ENCODE results near the gene VSX1. TPM values are rescaled to one million over a fixed set of nuclear protein-coding genes. Genes with fewer than 3 reads are reported as not detected.

VSX1 gene
- total and polyA plus RNA-seq, 9 of the 15 experiments (the other 6 are each of a cell fraction or from before 2014, with no cell fraction given) = not detected

DNA sequence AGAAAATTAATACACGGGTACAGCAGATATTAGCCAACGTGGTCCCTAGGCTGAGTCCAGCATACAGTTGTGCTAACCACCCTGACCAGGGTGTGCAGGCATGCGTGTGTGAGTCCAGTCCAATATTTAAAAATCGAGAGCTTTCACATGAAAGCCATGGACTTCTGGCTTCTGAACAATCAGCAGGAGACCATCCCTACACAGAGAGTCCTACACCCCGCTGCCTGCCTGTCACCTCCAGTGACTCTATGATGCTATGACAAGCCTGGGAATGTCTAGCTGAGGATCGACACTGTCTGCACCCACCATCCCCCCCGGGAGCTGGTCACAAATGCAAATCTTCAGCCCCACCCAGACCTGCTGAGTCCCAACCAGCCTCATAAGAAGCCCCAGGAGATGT, 31.9 kb downstream of the VSX1 start (continued):
- TF ChIP-seq, protein P1, sequence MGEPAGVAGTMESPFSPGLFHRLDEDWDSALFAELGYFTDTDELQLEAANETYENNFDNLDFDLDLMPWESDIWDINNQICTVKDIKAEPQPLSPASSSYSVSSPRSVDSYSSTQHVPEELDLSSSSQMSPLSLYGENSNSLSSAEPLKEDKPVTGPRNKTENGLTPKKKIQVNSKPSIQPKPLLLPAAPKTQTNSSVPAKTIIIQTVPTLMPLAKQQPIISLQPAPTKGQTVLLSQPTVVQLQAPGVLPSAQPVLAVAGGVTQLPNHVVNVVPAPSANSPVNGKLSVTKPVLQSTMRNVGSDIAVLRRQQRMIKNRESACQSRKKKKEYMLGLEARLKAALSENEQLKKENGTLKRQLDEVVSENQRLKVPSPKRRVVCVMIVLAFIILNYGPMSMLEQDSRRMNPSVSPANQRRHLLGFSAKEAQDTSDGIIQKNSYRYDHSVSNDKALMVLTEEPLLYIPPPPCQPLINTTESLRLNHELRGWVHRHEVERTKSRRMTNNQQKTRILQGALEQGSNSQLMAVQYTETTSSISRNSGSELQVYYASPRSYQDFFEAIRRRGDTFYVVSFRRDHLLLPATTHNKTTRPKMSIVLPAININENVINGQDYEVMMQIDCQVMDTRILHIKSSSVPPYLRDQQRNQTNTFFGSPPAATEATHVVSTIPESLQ (CRISPR knock-in tag; IDR thresholded peaks at IDR 0.05) = no peak
- no peak for TF ChIP-seq COPS2 (conservative IDR thresholded peaks at IDR 0.05)

DNA sequence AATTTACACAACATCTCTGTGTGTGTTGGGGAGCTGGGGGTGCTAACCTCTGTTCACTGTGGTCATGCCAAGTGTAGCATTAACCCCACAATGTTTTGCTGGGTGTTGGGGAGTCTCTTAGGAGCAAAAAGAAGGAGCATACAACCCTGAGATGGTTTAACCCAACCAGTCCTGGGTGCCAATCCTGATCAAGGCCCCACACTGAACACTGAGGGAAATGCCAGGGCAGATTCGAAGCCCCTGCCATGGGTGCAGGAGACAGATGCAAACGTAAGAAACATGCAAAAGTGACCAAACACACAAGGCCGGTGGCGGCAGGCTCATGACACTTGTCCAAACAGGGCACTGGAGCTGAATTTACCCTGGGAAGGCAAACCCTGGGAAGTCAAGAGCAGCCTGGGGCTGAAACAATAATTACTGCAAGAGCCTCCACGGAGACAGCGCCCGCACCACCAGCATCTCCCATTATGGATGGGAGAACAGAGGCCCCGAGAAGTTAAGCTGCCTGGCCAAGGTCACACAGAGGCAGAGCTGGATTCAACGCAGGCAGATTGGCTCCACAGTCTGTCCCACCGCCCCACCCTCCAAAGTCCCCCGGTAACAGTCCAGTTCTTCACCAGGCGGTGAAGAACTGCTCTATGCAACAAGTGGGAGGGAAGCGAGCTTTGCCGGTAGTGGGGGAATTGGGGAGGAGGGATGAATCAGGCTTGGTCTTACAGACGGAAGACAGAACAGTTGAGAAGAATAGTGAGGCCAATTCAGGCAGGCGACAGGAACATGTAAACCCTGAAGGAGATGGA, 32.5 kb downstream of the VSX1 start:
- ChIA-PET POLR2A (no interaction called here), CTCF (ENCODE audit: low intra/inter-chr PET ratio) (no interaction called here)
- peaks cover 5 to 60% of the 10 kb centered on the region in 2 experiments; a peak in 4 of 5 replicates for H3K27me3 ChIP-seq (ENCODE audit: control insufficient read depth in 2 of 2, insufficient read depth in 2 of 2, low read length in 2 of 2)
- in situ Hi-C loops (cut with MboI) (no loop called here), intact Hi-C loops (cut with micrococcal nuclease) (no loop called here)
- no peak overlapping the region for H3K4me2 ChIP-seq (ENCODE audit: insufficient read depth, low read length)
- H3K4me1 ChIP-seq (replicated peaks in 1 of 2; ENCODE audit: control insufficient read depth in 2 of 2, insufficient read depth in 2 of 2, low read length in 2 of 2) = no peaks in the 10 kb centered on the region
- no peak for TF ChIP-seq TCFL5 (CRISPR knock-in tag; conservative IDR thresholded peaks at IDR 0.05)
- no peak for TF ChIP-seq POLR2AphosphoS2 (IDR thresholded peaks at IDR 0.05; ENCODE audit: low read length)
- TF ChIP-seq, protein P2, sequence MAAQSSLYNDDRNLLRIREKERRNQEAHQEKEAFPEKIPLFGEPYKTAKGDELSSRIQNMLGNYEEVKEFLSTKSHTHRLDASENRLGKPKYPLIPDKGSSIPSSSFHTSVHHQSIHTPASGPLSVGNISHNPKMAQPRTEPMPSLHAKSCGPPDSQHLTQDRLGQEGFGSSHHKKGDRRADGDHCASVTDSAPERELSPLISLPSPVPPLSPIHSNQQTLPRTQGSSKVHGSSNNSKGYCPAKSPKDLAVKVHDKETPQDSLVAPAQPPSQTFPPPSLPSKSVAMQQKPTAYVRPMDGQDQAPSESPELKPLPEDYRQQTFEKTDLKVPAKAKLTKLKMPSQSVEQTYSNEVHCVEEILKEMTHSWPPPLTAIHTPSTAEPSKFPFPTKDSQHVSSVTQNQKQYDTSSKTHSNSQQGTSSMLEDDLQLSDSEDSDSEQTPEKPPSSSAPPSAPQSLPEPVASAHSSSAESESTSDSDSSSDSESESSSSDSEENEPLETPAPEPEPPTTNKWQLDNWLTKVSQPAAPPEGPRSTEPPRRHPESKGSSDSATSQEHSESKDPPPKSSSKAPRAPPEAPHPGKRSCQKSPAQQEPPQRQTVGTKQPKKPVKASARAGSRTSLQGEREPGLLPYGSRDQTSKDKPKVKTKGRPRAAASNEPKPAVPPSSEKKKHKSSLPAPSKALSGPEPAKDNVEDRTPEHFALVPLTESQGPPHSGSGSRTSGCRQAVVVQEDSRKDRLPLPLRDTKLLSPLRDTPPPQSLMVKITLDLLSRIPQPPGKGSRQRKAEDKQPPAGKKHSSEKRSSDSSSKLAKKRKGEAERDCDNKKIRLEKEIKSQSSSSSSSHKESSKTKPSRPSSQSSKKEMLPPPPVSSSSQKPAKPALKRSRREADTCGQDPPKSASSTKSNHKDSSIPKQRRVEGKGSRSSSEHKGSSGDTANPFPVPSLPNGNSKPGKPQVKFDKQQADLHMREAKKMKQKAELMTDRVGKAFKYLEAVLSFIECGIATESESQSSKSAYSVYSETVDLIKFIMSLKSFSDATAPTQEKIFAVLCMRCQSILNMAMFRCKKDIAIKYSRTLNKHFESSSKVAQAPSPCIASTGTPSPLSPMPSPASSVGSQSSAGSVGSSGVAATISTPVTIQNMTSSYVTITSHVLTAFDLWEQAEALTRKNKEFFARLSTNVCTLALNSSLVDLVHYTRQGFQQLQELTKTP (IDR thresholded peaks at IDR 0.05; ENCODE audit: low read depth in 1 of 2, partially characterized antibody in 2 of 2) = no peak
- no peak for TF ChIP-seq ZBTB8A (IDR thresholded peaks at IDR 0.05; ENCODE audit: partially characterized antibody)
- no peak for TF ChIP-seq ZNF384 (IDR thresholded peaks at IDR 0.05; ENCODE audit: low read depth, low read length)
- no peak for TF ChIP-seq KDM4B (IDR thresholded peaks at IDR 0.05; ENCODE audit: borderline replicate concordance in 2 of 2, low read depth in 1 of 2)
- TF ChIP-seq, protein P3, sequence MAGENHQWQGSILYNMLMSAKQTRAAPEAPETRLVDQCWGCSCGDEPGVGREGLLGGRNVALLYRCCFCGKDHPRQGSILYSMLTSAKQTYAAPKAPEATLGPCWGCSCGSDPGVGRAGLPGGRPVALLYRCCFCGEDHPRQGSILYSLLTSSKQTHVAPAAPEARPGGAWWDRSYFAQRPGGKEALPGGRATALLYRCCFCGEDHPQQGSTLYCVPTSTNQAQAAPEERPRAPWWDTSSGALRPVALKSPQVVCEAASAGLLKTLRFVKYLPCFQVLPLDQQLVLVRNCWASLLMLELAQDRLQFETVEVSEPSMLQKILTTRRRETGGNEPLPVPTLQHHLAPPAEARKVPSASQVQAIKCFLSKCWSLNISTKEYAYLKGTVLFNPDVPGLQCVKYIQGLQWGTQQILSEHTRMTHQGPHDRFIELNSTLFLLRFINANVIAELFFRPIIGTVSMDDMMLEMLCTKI (IDR thresholded peaks at IDR 0.05; ENCODE audit: partially characterized antibody) = no peak
- TF ChIP-seq ZNF239 (CRISPR knock-in tag; IDR thresholded peaks at IDR 0.05) = no peak
- no peak for TF ChIP-seq HDGF (IDR thresholded peaks at IDR 0.05)
- no peak for TF ChIP-seq ZBED1 (IDR thresholded peaks at IDR 0.05)
- TF ChIP-seq SMARCC2 (IDR thresholded peaks at IDR 0.05; ENCODE audit: low read depth) = no peak
- no peak for TF ChIP-seq ZNF12 (CRISPR knock-in tag; IDR thresholded peaks at IDR 0.05)
- H2AFZ ChIP-seq (ENCODE audit: low read depth, low read length) = no peak overlapping the region
- H3K9ac ChIP-seq (ENCODE audit: insufficient read depth in 1 of 2, low read depth in 2 of 2, low read length in 2 of 2) = no peak overlapping the region
- no peaks in the 10 kb centered on the region for H3K9me3 ChIP-seq (replicated peaks; ENCODE audit: control insufficient read depth, insufficient read depth, low read depth, low read length)
- no peaks in the 10 kb centered on the region for H3K9me1 ChIP-seq (ENCODE audit: control insufficient read depth, insufficient read depth, low read length)
- no peak for DNase-seq (ENCODE audit: extremely low read depth in 1 of 4, low spot score in 3 of 4)
- no peak for FAIRE-seq
- no TSS peak for BruUV-seq (replicated peaks)
- H3K4me3 ChIP-seq = no peak overlapping the region
- WGBS (ENCODE audit: insufficient coverage, low coverage, missing lambda C conversion rate) = 0% methylated on average over 11 of the region's 16 CpGs
- H3K27ac ChIP-seq (ENCODE audit: extremely low read depth, low read depth, low read length) = no peak overlapping the region
- no peak for ATAC-seq
- no peaks in the 10 kb centered on the region; the same call in 1 of the 2 replicates for H4K20me1 ChIP-seq (replicated peaks; ENCODE audit: control insufficient read depth, insufficient read depth, low read length)
- no peaks in the 10 kb centered on the region for H3K36me3 ChIP-seq (ENCODE audit: control insufficient read depth, insufficient read depth, low read length)
- H3K79me2 ChIP-seq (ENCODE audit: control insufficient read depth, insufficient read depth, low read length) = no peaks in the 10 kb centered on the region

Data from K562 (cell line).